Skin of body (tissue), 2 donors: Measurements from ENCODE around the gene EPB41L2. TPM values are rescaled to one million over a fixed set of nuclear protein-coding genes. Genes with fewer than 3 reads are reported as not detected.
"Not testable (repeated sequence)": the region's sequence is repeated elsewhere in the genome, so short reads cannot be mapped to it uniquely, and the experiment has no call there.

Experiments
- DNase-seq: peaks from one replicate; lab custom pipeline; 2025; lab: John Stamatoyannopoulos, UW
- total RNA-seq: library from RNA; depleted of rRNA; stranded (reverse); fragments of >200 nt; gene quantifications from one replicate; pipeline ENCODE4 v1.2.3, GENCODE V29; 2014

The EPB41L2 gene
- total RNA-seq, 1 donor from 2014 or later, result 187 TPM

DNA sequence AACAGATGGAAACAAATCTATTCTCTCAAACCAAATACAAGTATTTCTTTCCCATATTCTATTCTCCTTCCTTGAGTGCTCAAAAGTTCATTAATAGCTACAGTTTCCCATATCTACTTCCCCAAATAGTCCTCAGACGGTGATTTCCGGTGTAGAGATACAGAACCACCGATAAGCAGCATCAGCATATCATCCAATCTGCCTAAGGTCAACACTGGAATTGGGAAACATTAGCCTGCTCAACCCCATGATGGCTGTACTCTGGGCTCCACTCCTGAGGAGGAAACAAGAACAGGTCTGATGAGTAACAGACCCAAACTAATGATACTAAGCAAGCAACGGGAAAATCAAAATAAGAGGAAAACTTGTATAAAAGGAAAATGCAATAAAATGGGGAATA is 115.6 kb downstream of the EPB41L2 start:
- DNase-seq, result no peak

DNA sequence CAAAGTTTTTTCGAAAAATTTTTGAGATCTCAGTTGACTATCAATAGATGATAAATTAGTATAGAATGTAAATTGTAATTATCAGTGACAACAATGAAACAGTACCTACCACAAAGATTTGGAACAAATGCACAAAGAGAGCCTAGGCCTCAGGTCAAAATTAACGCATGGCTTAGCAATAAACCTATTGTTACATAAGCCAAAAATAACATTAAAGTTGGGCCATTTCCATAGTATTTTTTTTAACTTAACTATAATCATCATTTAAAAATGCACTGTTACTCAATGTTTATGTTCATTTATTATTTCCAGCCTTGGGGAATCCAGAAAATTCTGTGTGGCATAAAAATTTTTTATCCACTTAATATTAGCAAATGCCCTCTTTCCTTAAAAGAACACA is 117.0 kb downstream of the EPB41L2 start:
- no peak for DNase-seq

DNA sequence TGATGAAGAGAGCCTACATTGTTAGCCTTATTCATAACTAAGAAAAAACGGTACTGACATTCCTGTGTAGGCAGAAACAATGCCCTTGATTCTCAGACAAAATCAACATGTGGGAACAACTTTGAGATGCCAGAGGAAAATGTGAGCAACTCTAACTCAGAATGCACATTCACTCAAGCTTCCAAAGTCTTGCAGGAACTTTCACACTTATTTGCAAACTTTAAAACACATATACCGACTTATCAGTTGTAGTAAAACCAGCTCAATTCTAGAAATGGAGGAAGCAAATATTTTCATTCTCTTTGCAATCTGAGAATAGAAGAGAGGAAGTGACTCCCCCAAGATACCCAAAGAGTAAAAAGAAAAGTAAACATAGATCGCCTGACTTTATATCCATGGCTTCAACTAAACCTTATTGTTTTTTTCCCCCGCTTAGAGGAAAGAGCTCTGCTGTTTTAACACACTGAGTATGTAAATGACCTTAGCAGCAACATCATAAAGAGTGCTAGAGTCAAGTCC is 117.6 kb downstream of the EPB41L2 start:
- no peak for DNase-seq

DNA sequence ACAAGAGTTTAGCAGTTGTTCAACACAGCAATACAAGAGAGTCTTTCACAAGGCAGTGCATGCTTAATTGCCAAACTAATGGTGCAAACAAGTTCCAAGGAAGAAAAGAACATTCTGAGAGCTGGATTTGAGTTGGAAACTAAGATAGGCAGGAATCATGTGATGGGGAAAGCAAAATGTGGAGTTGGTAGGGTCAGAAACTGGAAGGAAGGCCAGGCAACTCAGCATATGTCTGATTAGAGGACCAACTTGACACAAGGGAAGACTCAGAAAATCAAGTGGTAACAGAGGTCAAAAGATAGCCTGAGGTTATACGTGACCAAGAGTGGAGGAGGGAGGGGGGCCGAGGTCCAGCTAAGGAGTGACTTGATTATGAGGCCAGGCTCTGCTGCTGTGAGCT is 118.6 kb downstream of the EPB41L2 start:
- no peak for DNase-seq

DNA sequence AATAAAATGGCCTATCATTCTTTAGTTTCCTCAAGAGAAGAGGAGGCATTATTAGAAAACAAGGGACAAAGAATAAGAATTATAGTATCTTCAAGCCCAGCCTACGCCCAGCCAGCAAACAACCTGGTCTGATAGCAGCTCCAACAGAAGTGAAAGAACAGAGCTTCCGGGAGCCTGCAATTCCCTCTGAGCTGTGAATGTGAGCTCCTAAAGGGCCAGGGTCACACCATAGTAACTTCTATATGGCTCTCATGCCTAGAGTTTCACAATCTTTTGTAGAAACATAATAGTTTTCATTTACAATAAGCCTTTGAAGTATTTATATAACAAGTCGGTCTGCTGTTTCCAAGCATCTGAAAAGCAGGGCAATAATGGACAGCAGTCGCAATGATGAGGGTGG is 119.3 kb downstream of the EPB41L2 start:
- DNase-seq, result no peak

DNA sequence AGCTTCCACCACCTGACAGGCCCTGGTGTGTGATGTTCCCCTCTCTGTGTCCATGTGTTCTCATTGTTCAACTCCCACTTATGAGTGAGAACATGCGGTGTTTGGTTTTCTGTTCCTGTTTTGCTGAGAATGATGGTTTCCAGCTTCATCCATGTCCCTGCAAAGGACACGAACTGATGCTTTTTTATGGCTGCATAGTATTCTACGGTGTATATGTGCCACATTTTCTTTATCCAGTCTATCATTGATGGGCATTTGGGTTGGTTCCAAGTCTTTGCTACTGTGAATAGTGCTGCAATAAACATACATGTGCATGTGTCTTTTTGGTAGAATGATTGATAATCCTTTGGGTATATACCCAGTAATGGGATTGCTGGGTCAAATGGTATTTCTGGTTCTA is 120.3 kb downstream of the EPB41L2 start:
- not testable (repeated sequence) for DNase-seq

DNA sequence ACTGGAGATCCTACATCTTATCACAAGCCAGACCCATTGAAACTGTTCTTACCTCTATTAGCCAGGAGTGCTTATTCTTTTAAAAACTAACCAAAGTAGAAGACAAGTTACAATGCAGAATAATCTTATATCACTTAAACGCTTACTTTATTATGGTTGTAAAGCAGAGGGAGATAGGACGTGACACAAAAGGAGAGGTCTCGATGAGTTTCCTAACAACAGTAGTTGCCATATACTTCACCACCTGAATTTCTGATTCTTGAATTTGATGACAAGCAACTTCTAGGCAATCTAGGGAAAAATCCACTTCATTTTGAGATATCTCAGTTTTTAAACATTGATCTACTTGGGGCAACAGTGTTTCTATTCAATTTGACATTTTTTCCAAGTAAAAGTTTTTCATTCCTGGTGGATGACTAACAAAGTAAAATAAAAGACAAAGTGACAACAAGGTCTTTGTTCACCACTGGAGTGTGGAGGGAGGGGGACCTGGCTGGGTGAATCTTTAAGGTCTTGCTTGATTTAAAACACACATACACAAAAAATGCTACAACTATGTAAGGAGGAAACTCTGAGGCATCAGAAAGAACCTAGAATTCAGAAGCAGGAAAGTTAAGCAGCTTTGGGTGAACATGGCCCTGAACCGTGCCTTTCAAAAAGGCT is 125.0 kb downstream of the EPB41L2 start:
- DNase-seq, result no peak

DNA sequence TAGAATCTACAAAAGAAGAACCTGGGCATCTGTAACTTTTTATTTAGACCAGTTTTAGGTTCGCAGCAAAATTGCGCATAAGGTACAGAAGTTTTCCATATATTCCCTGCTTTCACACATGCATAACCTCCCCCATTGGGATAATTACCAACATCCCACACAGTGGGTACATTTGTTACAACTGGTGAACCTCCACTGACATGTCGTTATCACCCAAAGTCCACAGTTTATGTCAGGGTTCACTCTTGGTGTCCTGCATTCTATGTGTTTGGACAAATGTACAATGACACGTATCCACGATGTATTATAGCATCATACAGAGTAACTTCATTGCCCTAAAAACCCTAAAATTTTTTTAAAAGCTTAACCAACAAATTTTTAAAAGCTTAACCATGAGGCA is 126.1 kb downstream of the EPB41L2 start:
- no peak for DNase-seq

DNA sequence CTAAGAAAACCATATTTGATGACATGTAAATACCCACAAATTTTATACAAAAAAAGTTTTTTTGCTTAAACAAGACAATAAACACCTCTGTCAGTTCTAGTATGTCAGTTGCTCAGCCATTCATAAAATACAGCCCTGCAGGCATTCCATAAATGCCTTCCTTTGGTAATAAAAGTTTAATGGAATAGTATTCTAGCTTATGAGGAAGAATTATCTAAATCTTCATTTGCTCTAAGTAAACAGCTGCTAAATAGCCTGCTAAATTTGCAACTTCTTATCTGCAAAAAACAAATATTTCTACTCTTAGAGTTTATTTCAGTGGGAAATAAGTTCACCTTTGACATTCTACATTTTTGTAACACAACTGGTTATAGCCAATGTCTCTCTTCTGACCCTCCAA is 127.1 kb downstream of the EPB41L2 start:
- no peak for DNase-seq

DNA sequence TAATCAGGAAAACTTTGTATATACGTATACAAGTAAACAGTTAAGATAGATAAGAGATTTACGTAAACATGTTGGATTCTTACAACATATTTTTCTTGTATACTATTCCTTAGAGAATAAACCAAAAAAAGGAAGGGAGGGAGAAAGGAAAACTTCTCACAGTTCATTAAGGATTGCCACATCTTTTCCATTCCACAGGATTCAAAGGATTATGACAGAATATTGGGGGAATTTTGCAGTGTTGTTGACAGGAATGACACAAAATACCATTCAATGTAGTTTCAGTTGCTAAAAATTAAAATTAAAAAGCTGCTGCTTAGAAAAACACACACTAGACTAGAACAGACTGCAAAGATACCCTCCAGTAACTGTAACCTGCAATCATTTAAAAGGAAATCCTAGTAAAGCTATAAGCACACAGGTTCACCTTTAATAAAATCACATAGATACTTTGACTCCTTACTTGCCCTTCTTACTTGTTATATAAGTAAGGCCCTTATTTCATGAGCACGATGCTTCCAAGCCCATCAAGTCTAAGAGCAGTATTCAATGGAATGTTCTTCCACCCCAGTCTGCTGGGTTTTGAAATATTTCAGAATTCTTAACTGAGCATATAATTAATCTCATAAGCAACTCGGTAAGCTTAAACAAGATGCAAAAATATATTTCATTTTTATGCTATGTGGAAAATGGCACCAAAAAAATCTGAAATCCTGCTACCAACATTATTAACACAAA is 128.0 kb downstream of the EPB41L2 start:
- DNase-seq, result peak; percentile 33

DNA sequence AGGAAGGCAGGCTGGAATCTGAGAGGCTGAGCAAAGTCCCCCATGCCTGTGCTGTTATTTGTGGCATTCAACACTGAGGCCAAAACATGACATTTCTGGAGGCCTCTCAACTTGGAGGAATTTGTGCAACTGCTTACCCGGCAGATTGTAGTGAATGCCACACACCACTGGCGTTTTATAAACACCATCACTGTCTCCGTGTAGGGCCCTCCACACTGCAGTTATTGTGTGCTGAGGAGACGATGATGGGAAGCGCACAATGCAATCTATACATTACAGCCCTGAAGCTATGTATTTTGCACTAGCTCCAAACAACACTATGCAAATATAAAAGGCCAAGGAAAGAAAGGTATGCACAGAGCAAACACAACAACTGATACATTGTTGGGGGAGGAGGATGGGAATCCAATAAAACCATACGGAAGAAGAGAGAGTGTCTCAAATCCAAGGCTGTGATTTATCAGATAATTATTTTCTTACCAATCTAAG is 129.3 kb downstream of the EPB41L2 start:
- DNase-seq, result peak; percentile 76

DNA sequence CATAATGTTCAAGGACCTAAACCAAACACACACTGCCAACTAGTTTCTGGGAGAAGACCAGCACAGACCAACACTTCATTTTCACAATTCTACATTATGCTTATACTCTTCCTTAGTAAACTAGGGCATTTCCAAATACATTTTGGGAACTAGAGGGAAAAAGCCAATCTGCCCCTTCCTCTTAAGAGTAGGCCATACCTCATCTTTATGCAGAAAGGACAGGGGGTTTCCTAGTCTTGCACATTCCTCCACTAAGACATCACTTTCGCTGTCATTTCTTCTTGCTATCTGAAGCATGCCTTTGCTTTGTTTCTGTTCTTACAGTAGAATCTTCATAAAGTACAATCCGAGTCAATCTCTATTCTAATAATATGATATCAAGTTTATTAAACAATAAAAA is 130.1 kb downstream of the EPB41L2 start:
- DNase-seq, result no peak

DNA sequence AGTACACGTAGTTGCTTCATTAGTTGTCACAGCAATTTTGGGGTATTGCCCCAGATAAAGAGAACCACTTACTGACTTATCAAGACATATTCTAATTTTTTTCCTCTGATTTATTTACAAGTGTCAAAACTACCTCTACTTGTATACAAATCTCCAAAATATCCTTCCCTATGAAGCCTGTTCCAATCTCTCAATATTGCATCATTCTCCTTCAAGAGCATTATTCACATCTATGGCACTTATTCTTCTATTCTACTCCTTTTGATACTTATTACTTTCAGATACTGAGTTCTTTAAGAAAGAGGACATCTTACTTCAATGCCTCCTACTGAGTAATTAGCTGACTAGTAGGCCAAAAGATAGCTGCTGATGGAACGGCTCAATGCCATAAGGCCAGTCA is 130.6 kb downstream of the EPB41L2 start:
- DNase-seq, result no peak

DNA sequence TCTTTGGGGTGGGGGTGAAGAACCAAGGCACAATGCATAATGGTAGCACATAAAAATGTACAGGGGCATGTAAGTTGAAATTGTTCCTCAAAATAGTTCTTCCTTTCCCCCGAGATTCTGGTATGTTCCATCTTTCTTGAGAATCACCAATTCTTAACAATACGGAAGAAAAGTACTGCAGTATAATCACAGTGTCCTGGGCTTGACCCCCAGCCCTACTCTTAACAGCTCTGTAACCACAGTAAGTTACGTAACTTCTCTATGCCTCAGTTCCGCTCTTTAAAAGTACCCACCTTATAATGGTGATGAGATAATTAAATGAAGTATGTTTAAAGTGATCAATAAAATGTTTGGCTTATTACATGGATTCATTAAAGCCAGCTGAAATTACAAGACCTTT is 131.4 kb downstream of the EPB41L2 start:
- no peak for DNase-seq

DNA sequence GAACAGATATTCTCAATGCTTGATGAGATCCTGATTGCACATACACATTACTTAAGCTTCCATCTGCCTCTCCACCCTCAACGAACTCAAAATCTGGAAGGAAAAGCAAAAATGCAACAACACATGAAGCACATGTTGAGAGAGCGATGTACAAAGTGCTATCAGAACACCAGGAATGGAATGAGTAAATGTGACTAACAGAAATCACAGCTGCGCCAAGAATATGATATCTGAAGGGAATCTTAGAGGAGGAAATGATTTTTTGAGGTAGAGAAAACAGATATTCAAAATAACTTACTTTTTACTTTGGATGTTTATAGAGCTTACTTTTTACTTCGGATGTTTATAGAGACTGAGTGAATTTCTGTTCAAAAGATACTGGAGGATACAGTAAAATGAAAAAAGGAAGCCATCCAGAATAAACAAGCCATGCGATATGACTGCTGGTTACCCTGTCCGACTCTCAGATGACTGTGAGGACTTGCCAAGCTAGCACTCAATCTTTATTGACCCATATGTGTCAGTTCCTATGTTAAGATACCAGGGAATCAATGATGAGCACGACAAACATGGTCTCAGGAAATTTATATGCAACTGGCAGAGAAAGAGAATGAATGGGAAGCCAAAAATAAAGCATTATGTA is 133.9 kb downstream of the EPB41L2 start:
- peak; percentile 87 for DNase-seq

DNA sequence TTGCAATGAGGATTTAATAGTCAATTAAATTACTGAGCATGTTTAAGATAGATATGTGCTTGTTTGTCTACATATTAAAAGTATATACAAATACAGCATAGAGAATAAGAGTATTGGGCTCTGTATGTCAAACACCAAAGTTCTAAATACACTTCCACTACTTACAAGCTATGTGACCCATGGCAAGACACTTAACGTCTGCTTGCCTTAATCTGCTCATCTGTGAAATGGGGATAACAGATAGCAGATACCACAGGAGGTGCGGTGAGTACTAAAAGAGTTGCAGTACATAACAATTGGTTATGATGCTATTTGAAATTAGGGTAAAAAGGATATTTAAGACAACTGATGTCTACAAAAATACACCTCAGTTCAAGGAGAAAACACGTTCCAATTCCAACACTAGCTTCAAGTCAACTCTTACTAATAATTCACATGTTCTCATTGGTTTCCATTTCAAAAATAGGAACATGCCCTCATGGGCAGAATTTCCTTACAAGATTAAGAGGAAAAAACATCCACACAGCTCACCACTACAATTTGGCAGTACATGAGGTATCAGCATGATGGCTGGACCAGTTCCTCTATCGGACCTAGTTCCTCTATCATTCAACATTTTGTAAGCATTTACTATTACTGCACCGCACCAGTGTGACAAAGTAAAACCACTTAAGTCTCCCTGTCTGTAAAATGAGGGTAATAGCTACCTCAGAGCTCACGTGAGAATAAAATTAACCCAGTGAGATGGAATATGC is 134.7 kb downstream of the EPB41L2 start:
- DNase-seq, result no peak

DNA sequence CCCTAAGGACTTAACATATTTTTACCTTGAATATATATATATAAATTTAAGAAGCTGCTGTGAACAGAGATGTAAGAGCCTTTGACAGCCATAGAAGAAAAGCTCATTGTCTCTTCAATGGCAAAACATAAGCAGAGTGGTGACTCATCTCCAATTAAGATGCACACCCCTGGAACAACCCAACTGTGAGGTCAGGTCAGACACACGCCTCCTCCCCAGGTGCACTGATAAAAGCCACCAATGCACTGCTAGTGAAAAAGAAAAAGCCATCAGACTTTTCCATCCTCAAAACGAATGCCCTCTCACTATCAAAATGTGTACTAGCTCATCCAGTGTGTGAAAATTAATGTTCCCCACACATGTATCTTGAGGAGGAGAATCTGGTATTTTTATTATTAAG is 135.7 kb downstream of the EPB41L2 start:
- DNase-seq, result no peak

DNA sequence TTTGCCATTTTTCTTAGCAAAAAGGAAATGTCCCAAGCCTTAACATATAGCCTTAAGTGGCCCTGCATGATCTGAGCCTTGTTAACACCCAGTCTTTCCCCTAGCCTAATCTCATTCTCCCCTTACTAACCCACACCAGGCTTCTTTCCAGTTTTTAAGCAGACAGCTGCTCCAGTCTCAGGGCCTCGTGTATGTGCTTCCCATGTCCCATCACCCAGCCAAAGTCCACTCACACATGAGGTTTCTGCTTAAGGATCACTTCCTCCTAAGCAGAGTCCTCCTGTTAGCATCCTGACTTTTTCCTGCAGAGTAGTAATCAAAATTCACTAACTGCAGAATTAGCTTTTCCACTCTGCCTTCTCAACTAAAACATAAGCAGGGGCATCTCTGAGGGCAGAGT is 139.7 kb downstream of the EPB41L2 start:
- no peak for DNase-seq

DNA sequence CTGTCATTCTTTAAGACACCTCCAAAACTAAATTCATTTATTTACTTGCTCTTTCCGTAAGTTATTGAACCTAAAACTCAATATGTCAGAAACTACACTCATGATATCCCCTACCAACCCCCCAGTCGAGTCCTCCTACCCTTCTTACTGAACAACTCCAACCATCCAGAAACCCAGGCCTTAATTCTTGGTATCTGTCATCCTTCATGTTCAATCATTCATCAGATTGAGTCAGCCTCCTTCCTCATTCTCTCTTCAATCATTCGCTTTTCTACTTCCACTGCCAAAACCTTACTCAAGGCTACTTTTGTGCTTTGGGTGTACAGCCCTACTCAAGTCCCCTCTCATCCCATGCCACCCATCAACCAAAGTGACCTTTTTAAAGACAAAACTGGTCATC is 140.1 kb downstream of the EPB41L2 start:
- no peak for DNase-seq

DNA sequence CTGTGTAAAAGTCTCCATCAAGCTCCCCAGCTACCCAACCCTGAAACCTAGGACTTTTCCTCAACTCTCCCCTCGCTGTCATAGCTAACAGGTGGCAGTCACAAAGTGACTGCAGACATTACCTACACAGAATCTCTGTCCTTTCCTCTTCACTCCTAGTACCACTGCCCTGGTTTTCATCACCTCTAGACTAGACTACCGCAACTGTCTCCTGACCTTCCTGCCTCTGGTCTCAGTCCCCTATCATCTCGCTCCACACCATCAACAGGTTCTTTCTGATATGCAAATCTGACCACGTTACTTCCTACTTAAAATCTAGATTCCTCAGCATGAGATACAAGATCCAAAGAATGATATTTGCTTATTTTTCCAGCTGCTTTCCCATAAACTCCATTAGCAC is 142.1 kb downstream of the EPB41L2 start:
- no peak for DNase-seq

DNA sequence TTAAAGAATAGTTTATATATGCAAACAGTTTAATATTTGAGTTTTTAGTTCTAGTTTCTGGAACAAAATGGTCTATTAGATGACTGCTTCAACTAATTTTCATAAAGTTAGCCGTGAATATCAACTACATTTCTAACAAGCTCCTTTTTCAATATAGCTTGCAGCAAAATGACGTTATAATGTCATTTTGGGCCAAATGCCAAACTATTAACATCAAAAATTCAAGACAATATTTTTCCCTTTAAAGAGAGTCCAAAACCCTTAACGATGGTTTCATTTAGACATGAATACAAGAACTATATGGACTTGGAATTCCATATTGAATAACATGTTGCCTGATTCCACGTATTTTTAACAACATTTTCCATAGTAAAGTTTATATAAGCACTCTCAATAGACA is 144.9 kb downstream of the EPB41L2 start:
- DNase-seq, result no peak

DNA sequence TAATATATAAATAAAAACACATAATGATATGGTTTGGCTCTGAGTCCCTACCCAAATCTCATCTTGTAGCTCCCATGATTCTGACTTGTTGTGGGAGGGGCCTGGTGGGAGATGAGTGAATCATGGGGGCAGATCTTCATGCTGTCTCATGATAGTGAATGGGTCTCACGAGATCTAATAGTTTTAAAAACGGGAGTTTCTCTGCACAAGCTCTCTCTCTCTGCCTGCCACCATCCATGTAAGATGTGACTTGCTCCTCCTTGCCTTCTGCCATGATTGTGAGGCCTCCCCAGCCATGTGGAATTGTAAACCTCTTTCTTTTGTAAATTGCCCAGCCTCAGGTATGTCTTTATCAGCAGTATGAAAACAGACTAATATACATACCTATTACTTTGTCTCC is 147.4 kb downstream of the EPB41L2 start:
- not testable (repeated sequence) for DNase-seq
